Esophagus muscularis mucosa (tissue), 4 donors: Measurements from ENCODE around the gene OAS3.

Experiments
- CTCF ChIP-seq, 3 experiments: fragments of 200-600 bp in 2 of 3; fragments of 450-650 bp in 1 of 3; sonication (generic) in 2 of 3; IDR thresholded peaks; one replicate each; pipeline ENCODE4 v1.5.1; 2017 to 2019; ENCODE audit warnings: antibody characterized with exemption in 3 of 3, mild to moderate bottlenecking in 2 of 3, moderate library complexity in 1 of 3
- EP300 ChIP-seq: sonication (generic); formaldehyde crosslinking; IDR thresholded peaks from one replicate; pipeline ENCODE4 v1.6.1; 2017; ENCODE audit warnings: antibody characterized with exemption
- POLR2AphosphoS5 ChIP-seq, 2 donors: sonication (generic); formaldehyde crosslinking; IDR thresholded peaks; one replicate each; pipeline ENCODE4 v1.6.1; 2017; ENCODE audit warnings: antibody characterized with exemption in 2 of 2

DNA sequence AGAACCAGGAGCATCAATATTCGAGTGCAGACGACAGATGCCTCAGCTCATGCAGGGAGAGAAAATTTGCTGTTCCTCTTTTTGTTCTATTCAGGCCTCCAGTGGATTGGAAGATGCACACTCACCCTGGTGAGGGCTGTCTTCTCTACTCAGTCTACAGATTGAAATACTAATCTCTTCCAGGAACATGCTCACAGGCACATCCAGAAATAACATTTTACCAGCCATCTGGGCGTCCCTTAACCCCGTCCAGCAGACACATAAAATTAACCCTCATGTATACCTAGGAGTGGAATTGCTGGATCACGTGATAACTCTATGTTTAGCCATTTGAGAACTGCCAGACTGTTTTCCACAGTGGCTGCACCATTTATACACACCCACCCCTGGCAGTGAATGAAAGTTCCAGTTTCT, 35.6 kb downstream of the OAS3 start:
- TF ChIP-seq CTCF (IDR thresholded peaks at IDR 0.05), result no peak
- TF ChIP-seq EP300, result no peak
- no peak for TF ChIP-seq POLR2AphosphoS5 (IDR thresholded peaks at IDR 0.05)
